Caki2 (cell line): Measurements from ENCODE around the gene DDTL. TPM values are rescaled to one million over a fixed set of nuclear protein-coding genes. Genes with fewer than 3 reads are reported as not detected.
"Not testable (repeated sequence)": the region's sequence is repeated elsewhere in the genome, so short reads cannot be mapped to it uniquely, and the experiment has no call there.

Experiments
- DNase-seq: peaks from one replicate; pipeline ENCODE4 v3.0.0-alpha.2; 2015; ENCODE audit warnings: low read depth
- in situ Hi-C: cut with HindIII; loops from 2 replicates; pipeline ENCODE4 v1.10.0; 2016; ENCODE audit warnings: low sequenced_read_pairs, low pct_unique_long_range_greater_than_20kb, mixed read lengths
- total RNA-seq: library from RNA; depleted of rRNA; stranded (reverse); fragments of >200 nt; shearing (Covaris generic); gene quantifications from 2 replicates; pipeline ENCODE4 v1.2.3, GENCODE V29; 2014; ENCODE audit warnings: low replicate concordance

The DDTL gene
- total RNA-seq, 1 experiment from 2014 or later: 0.10 TPM

- in situ Hi-C loops, DNase-seq: not testable (repeated sequence)
Measured at GRCh38 chr22:23961084-23961771, 5.5 kb upstream of the DDTL start, which contains the start of gene GSTT2B. Gene GSTT2B (minus strand): TSS chr22:23961195. CDS start chr22:23961131, 64 bp downstream.

- in situ Hi-C loops, DNase-seq: not testable (repeated sequence)
Measured at GRCh38 chr22:23966094-23966493, 594 bp upstream of the DDTL start.

- DNase-seq: no peak
- in situ Hi-C loops: no loop called here
Measured at GRCh38 chr22:23969071-23969470, 2.4 kb downstream of the DDTL start.

GRCh38 chr22:23970201-23970641 lies 3.5 kb downstream of the DDTL start:
- in situ Hi-C loops: no loop called here

GRCh38 chr22:23970816-23971486 lies 4.3 kb downstream of the DDTL start:
- no peak for DNase-seq
- in situ Hi-C loops: no loop called here

More at GRCh38 chr22:23970201-23970641, 3.5 kb downstream of the DDTL start:
- DNase-seq: no peak

GRCh38 chr22:23971927-23972326 lies 5.2 kb downstream of the DDTL start:
- DNase-seq, in situ Hi-C loops: not testable (repeated sequence)

- in situ Hi-C loops: not testable (repeated sequence)
Measured at GRCh38 chr22:23974345-23974744, 7.7 kb downstream of the DDTL start, which contains the start of gene DDT. Gene DDT (minus strand): TSS chr22:23974441. CDS start chr22:23974414, 27 bp downstream.

GRCh38 chr22:23974836-23975352 lies 8.2 kb downstream of the DDTL start:
- in situ Hi-C loops: not testable (repeated sequence)

More at GRCh38 chr22:23974345-23974744, 7.7 kb downstream of the DDTL start, which contains the start of gene DDT:
- not testable (repeated sequence) for DNase-seq

GRCh38 chr22:23977304-23977703 lies 10.6 kb downstream of the DDTL start:
- in situ Hi-C loops, DNase-seq: not testable (repeated sequence)

More at GRCh38 chr22:23974836-23975352, 8.2 kb downstream of the DDTL start:
- DNase-seq: not testable (repeated sequence)

- DNase-seq, in situ Hi-C loops: not testable (repeated sequence)
Measured at GRCh38 chr22:23979557-23980240, 13.0 kb downstream of the DDTL start, which contains the start of gene GSTT2. Gene GSTT2 (plus strand): TSS chr22:23980134.

GRCh38 chr22:23980567-23980966 lies 13.9 kb downstream of the DDTL start:
- in situ Hi-C loops, DNase-seq: not testable (repeated sequence)

- no peak for DNase-seq
- in situ Hi-C loops: no loop called here
Measured at GRCh38 chr22:23984430-23984829, 17.7 kb downstream of the DDTL start.

- in situ Hi-C loops: not testable (repeated sequence)
Measured at GRCh38 chr22:23986089-23986488, 19.4 kb downstream of the DDTL start.

GRCh38 chr22:23986538-23987178 lies 20.0 kb downstream of the DDTL start:
- DNase-seq, in situ Hi-C loops: not testable (repeated sequence)

More at GRCh38 chr22:23986089-23986488, 19.4 kb downstream of the DDTL start:
- DNase-seq: not testable (repeated sequence)

GRCh38 chr22:23989583-23990244 lies 23.0 kb downstream of the DDTL start:
- in situ Hi-C loops, DNase-seq: not testable (repeated sequence)

GRCh38 chr22:23993080-23993479 lies 26.4 kb downstream of the DDTL start:
- DNase-seq, in situ Hi-C loops: not testable (repeated sequence)

GRCh38 chr22:23993581-23994177 lies 27.0 kb downstream of the DDTL start:
- DNase-seq, in situ Hi-C loops: not testable (repeated sequence)
